Dendritic cell treated with granulocyte-macrophage colony-stimulating factor and Interleukin-4, amounts not matched to agents 40 ng/mL and 50 ng/mL, for 4 days (primary cell): ENCODE data around the gene ACTR5.
"Not testable (repeated sequence)": the region's sequence is repeated elsewhere in the genome, so short reads cannot be mapped to it uniquely, and the experiment has no call there.

ENCODE experiments used
- H3K27ac Mint-ChIP-seq: one replicate; pipeline ENCODE4 v1.8.0; 2022; ENCODE audit warnings: mild to moderate bottlenecking, mixed read lengths
- H3K27me3 Mint-ChIP-seq: one replicate; pipeline ENCODE4 v1.8.0; 2022; ENCODE audit warnings: mild to moderate bottlenecking, mixed read lengths
- H3K36me3 Mint-ChIP-seq: one replicate; pipeline ENCODE4 v1.8.0; 2022; ENCODE audit warnings: low read depth, mixed read lengths
- H3K4me1 Mint-ChIP-seq: one replicate; pipeline ENCODE4 v1.8.0; 2022; ENCODE audit warnings: low read depth, mixed read lengths
- H3K4me3 Mint-ChIP-seq: one replicate; pipeline ENCODE4 v1.8.0; 2022; ENCODE audit warnings: mild to moderate bottlenecking, moderate library complexity, mixed read lengths
- H3K9me3 Mint-ChIP-seq: one replicate; pipeline ENCODE4 v1.8.0; 2022; ENCODE audit warnings: mixed read lengths
- intact Hi-C: fragments of 100-400 bp; cut with micrococcal nuclease; formaldehyde crosslinking; loops from one replicate; pipeline ENCODE4 v1.15.0; 2022

ACTR5 gene

GRCh38 chr20:38791940-38792339 lies 43.7 kb downstream of the ACTR5 start:
- Mint-ChIP-seq H3K9me3 (no peaks in the 10 kb centered on the region), H3K4me1 (peaks cover 4% of the 10 kb centered on the region), H3K27me3 (peaks cover 5% of the 10 kb centered on the region), H3K36me3 (no peaks in the 10 kb centered on the region), H3K27ac (no peak overlapping the region), H3K4me3 (no peak overlapping the region)
- intact Hi-C loops: no loop called here

GRCh38 chr20:38794057-38794456 lies 45.8 kb downstream of the ACTR5 start:
- H3K4me3 Mint-ChIP-seq, H3K9me3 Mint-ChIP-seq, H3K27ac Mint-ChIP-seq, H3K36me3 Mint-ChIP-seq, H3K27me3 Mint-ChIP-seq, intact Hi-C loops: not testable (repeated sequence)
- H3K4me1 Mint-ChIP-seq: peaks cover 13% of the 10 kb centered on the region

- Mint-ChIP-seq H3K27ac (no peak overlapping the region), H3K27me3 (peaks cover 1% of the 10 kb centered on the region), H3K36me3 (no peaks in the 10 kb centered on the region), H3K9me3 (peaks cover 9% of the 10 kb centered on the region), H3K4me3 (no peak overlapping the region), H3K4me1 (peaks cover 16% of the 10 kb centered on the region)
- intact Hi-C loops: no loop called here
These were observed 50.0 kb downstream of the ACTR5 start for GRCh38 chr20:38798266-38798665.

GRCh38 chr20:38799203-38799602 lies 50.9 kb downstream of the ACTR5 start:
- H3K9me3 Mint-ChIP-seq: peaks cover 9% of the 10 kb centered on the region
- H3K27me3 Mint-ChIP-seq: peaks cover 1% of the 10 kb centered on the region
- H3K4me1 Mint-ChIP-seq: peaks cover 16% of the 10 kb centered on the region
- H3K36me3 Mint-ChIP-seq: no peaks in the 10 kb centered on the region
- no peak overlapping the region for H3K27ac Mint-ChIP-seq
- H3K4me3 Mint-ChIP-seq: no peak overlapping the region
- intact Hi-C loops: no loop called here

GRCh38 chr20:38800882-38801281 lies 52.6 kb downstream of the ACTR5 start:
- peaks cover 4% of the 10 kb centered on the region for H3K36me3 Mint-ChIP-seq
- no peak overlapping the region for H3K27ac Mint-ChIP-seq
- peaks cover 14% of the 10 kb centered on the region for H3K27me3 Mint-ChIP-seq
- H3K9me3 Mint-ChIP-seq: peaks cover 9% of the 10 kb centered on the region
- no peak overlapping the region for H3K4me3 Mint-ChIP-seq
- H3K4me1 Mint-ChIP-seq: peaks cover 28% of the 10 kb centered on the region
- intact Hi-C loops: no loop called here

GRCh38 chr20:38804221-38804620 lies 56.0 kb downstream of the ACTR5 start:
- Mint-ChIP-seq H3K27me3 (peaks cover 33% of the 10 kb centered on the region), H3K4me1 (peaks cover 41% of the 10 kb centered on the region), H3K27ac (no peak overlapping the region), H3K36me3 (peaks cover 6% of the 10 kb centered on the region), H3K4me3 (no peak overlapping the region), H3K9me3 (no peaks in the 10 kb centered on the region)
- intact Hi-C loops: no loop called here

- H3K27ac Mint-ChIP-seq: peak overlapping the region; percentile 48
- H3K4me3 Mint-ChIP-seq: peak overlapping the region; percentile 81
- H3K4me1 Mint-ChIP-seq: peaks cover 38% of the 10 kb centered on the region
- peaks cover 33% of the 10 kb centered on the region for H3K27me3 Mint-ChIP-seq
- intact Hi-C loops: loop anchor here (5.0 kb wide), 1 partner anchor 87 kb away; no protein-coding TSS in a partner anchor
- H3K36me3 Mint-ChIP-seq: peaks cover 6% of the 10 kb centered on the region
- H3K9me3 Mint-ChIP-seq: no peaks in the 10 kb centered on the region
These were observed 56.6 kb downstream of the ACTR5 start for GRCh38 chr20:38804682-38805501.

GRCh38 chr20:38805502-38805957 lies 57.3 kb downstream of the ACTR5 start, which contains the start of gene PPP1R16B:
PPP1R16B (plus strand) TSS chr20:38805697; CDS start chr20:38835926, 30,229 bp downstream.
- peaks cover 42% of the 10 kb centered on the region for H3K4me1 Mint-ChIP-seq
- intact Hi-C loops: loop anchor here (5.0 kb wide), 1 partner anchor 87 kb away; no protein-coding TSS in a partner anchor
- peaks cover 6% of the 10 kb centered on the region for H3K36me3 Mint-ChIP-seq
- H3K27me3 Mint-ChIP-seq: peaks cover 35% of the 10 kb centered on the region
- peak within 1 kb of the TSS; percentile 81 for H3K4me3 Mint-ChIP-seq
- H3K9me3 Mint-ChIP-seq: no peaks in the 10 kb centered on the region
- peak within 1 kb of the TSS; percentile 48 for H3K27ac Mint-ChIP-seq

- H3K9me3 Mint-ChIP-seq: no peaks in the 10 kb centered on the region
- peaks cover 35% of the 10 kb centered on the region for H3K27me3 Mint-ChIP-seq
- H3K36me3 Mint-ChIP-seq: peaks cover 6% of the 10 kb centered on the region
- peaks cover 48% of the 10 kb centered on the region for H3K4me1 Mint-ChIP-seq
- H3K4me3 Mint-ChIP-seq: peak overlapping the region; percentile 81
- peak overlapping the region; percentile 48 for H3K27ac Mint-ChIP-seq
- intact Hi-C loops: loop anchor here (5.0 kb wide), 1 partner anchor 86 kb away; no protein-coding TSS in a partner anchor
These were observed 57.9 kb downstream of the ACTR5 start for GRCh38 chr20:38805958-38806854.

GRCh38 chr20:38806855-38807655 lies 58.8 kb downstream of the ACTR5 start:
- Mint-ChIP-seq H3K4me1 (peaks cover 57% of the 10 kb centered on the region), H3K4me3 (peak overlapping the region; percentile 81), H3K9me3 (no peaks in the 10 kb centered on the region), H3K27me3 (peaks cover 35% of the 10 kb centered on the region), H3K27ac (peak overlapping the region; percentile 17), H3K36me3 (peaks cover 6% of the 10 kb centered on the region)
- intact Hi-C loops: loop anchor here (5.0 kb wide), 1 partner anchor 85 kb away; no protein-coding TSS in a partner anchor

GRCh38 chr20:38809942-38810341 lies 61.7 kb downstream of the ACTR5 start:
- Mint-ChIP-seq H3K27me3 (peaks cover 32% of the 10 kb centered on the region), H3K9me3 (no peaks in the 10 kb centered on the region), H3K4me3 (no peak overlapping the region), H3K4me1 (peaks cover 62% of the 10 kb centered on the region), H3K36me3 (peaks cover 6% of the 10 kb centered on the region), H3K27ac (no peak overlapping the region)
- intact Hi-C loops: loop anchor here (5.0 kb wide), 1 partner anchor 82 kb away; no protein-coding TSS in a partner anchor

GRCh38 chr20:38810926-38811630 lies 62.8 kb downstream of the ACTR5 start:
- H3K36me3 Mint-ChIP-seq: no peaks in the 10 kb centered on the region
- intact Hi-C loops: no loop called here
- H3K9me3 Mint-ChIP-seq: no peaks in the 10 kb centered on the region
- no peak overlapping the region for H3K4me3 Mint-ChIP-seq
- no peak overlapping the region for H3K27ac Mint-ChIP-seq
- H3K27me3 Mint-ChIP-seq: peaks cover 21% of the 10 kb centered on the region
- H3K4me1 Mint-ChIP-seq: peaks cover 55% of the 10 kb centered on the region

- intact Hi-C loops: no loop called here
- Mint-ChIP-seq H3K27ac (no peak overlapping the region), H3K9me3 (no peaks in the 10 kb centered on the region), H3K4me3 (no peak overlapping the region), H3K36me3 (no peaks in the 10 kb centered on the region), H3K4me1 (peaks cover 55% of the 10 kb centered on the region), H3K27me3 (peaks cover 17% of the 10 kb centered on the region)
These were observed 63.5 kb downstream of the ACTR5 start for GRCh38 chr20:38811769-38812168.
